ENCODE measurements around the gene SLMAP.

- TF ChIP-seq GATA3 (IDR thresholded peaks at IDR 0.05; ENCODE audit: low read depth, low read length) = no peak
- no peak for TF ChIP-seq GATA2 (IDR thresholded peaks at IDR 0.05; ENCODE audit: low read depth, low read length)
Measured at GRCh38 chr3:57821765-57822164, 65.7 kb downstream of the SLMAP start.

Measured in SH-SY5Y (cell line).